IPS-NIHi11 (cell line): ENCODE results near the gene NAGS.
"Not testable (repeated sequence)": the region's sequence is repeated elsewhere in the genome, so short reads cannot be mapped to it uniquely, and the experiment has no call there.

Experiments used
- DNase-seq: peaks from one replicate; pipeline ENCODE4 v3.0.0; 2012; ENCODE audit warnings: mixed read lengths, low spot score

NAGS gene

GRCh38 chr17:43984521-43984920 lies 19.9 kb upstream of the NAGS start:
- DNase-seq = peak; percentile 38

GRCh38 chr17:43986225-43986981 lies 18.0 kb upstream of the NAGS start:
- no peak for DNase-seq

GRCh38 chr17:43987131-43988021 lies 17.0 kb upstream of the NAGS start:
- DNase-seq = no peak

- no peak for DNase-seq
Observed at GRCh38 chr17:43988301-43988700, 16.1 kb upstream of the NAGS start.

- no peak for DNase-seq
Observed at GRCh38 chr17:43992641-43993040, 11.8 kb upstream of the NAGS start.

GRCh38 chr17:43994272-43995149 lies 9.9 kb upstream of the NAGS start:
- peak; percentile 86 for DNase-seq

- DNase-seq = no peak
Observed at GRCh38 chr17:43995150-43995471, 9.3 kb upstream of the NAGS start.

- not testable (repeated sequence) for DNase-seq
Observed at GRCh38 chr17:43997180-43997579, 7.2 kb upstream of the NAGS start.

GRCh38 chr17:43998552-43998951 lies 5.9 kb upstream of the NAGS start:
- DNase-seq = no peak

GRCh38 chr17:43999024-43999423 lies 5.4 kb upstream of the NAGS start:
- DNase-seq = no peak

- no peak for DNase-seq
Observed at GRCh38 chr17:44000141-44000860, 4.1 kb upstream of the NAGS start.

GRCh38 chr17:44000871-44001460 lies 3.5 kb upstream of the NAGS start:
- no peak for DNase-seq

- no peak for DNase-seq
Observed at GRCh38 chr17:44001461-44001920, 2.9 kb upstream of the NAGS start.

GRCh38 chr17:44002141-44002848 lies 2.1 kb upstream of the NAGS start:
- DNase-seq = no peak

GRCh38 chr17:44004761-44005526 lies 522 bp downstream of the NAGS start:
- DNase-seq = no peak

- DNase-seq = peak; percentile 78
Observed at GRCh38 chr17:44005527-44006271, 1.3 kb downstream of the NAGS start.

GRCh38 chr17:44006272-44006597 lies 1.8 kb downstream of the NAGS start:
- no peak for DNase-seq

GRCh38 chr17:44006598-44007345 lies 2.4 kb downstream of the NAGS start:
- peak; percentile 95 for DNase-seq
